ENCODE data around the gene KPNA3. TPM values are rescaled to one million over a fixed set of nuclear protein-coding genes. Genes with fewer than 3 reads are reported as not detected.

The KPNA3 gene
- total RNA-seq, 1 donor from 2014 or later, result 60.0 TPM

GRCh38 chr13:49786401-49787008 is 6.0 kb downstream of the KPNA3 start:
- Histone ChIP-seq H3K27me3 (ENCODE audit: low read depth) (no peaks in the 10 kb centered on the region), H3K9me3 (replicated peaks) (no peaks in the 10 kb centered on the region), H3K36me3 (no peaks in the 10 kb centered on the region), H3K27ac (replicated peaks) (no peak overlapping the region), H3K4me1 (peaks cover 92% of the 10 kb centered on the region), H3K4me3 (no peak overlapping the region)
- no peak for TF ChIP-seq CTCF (IDR thresholded peaks at IDR 0.05; ENCODE audit: borderline replicate concordance)
- intact Hi-C loops (cut with micrococcal nuclease), result no loop called here
- no peak for DNase-seq

- TF ChIP-seq CTCF (IDR thresholded peaks at IDR 0.05; ENCODE audit: borderline replicate concordance), result no peak
- H3K27ac ChIP-seq (replicated peaks), result no peak overlapping the region
- intact Hi-C loops (cut with micrococcal nuclease), result no loop called here
Measured at GRCh38 chr13:49784886-49785570, 7.5 kb downstream of the KPNA3 start.

GRCh38 chr13:49783865-49784264 is 8.6 kb downstream of the KPNA3 start:
- no peak for DNase-seq
- TF ChIP-seq CTCF (IDR thresholded peaks at IDR 0.05; ENCODE audit: borderline replicate concordance), result no peak
- no peaks in the 10 kb centered on the region for H3K36me3 ChIP-seq
- H3K27ac ChIP-seq (replicated peaks), result no peak overlapping the region
- H3K9me3 ChIP-seq (replicated peaks), result no peaks in the 10 kb centered on the region
- H3K4me3 ChIP-seq, result no peak overlapping the region
- peaks cover 76% of the 10 kb centered on the region for H3K4me1 ChIP-seq
- no peaks in the 10 kb centered on the region for H3K27me3 ChIP-seq (ENCODE audit: low read depth)
- intact Hi-C loops (cut with micrococcal nuclease), result no loop called here

More at GRCh38 chr13:49784886-49785570, 7.5 kb downstream of the KPNA3 start:
- Histone ChIP-seq H3K27me3 (ENCODE audit: low read depth) (no peaks in the 10 kb centered on the region), H3K9me3 (replicated peaks) (no peaks in the 10 kb centered on the region), H3K36me3 (no peaks in the 10 kb centered on the region), H3K4me1 (peaks cover 83% of the 10 kb centered on the region), H3K4me3 (no peak overlapping the region)
- DNase-seq, result no peak

- H3K4me1 ChIP-seq, result peaks cover 70% of the 10 kb centered on the region
- no peaks in the 10 kb centered on the region for H3K36me3 ChIP-seq
- no peak overlapping the region for H3K27ac ChIP-seq (replicated peaks)
- DNase-seq, result no peak
- H3K9me3 ChIP-seq (replicated peaks), result no peaks in the 10 kb centered on the region
- H3K27me3 ChIP-seq (ENCODE audit: low read depth), result no peaks in the 10 kb centered on the region
- TF ChIP-seq CTCF (IDR thresholded peaks at IDR 0.05; ENCODE audit: borderline replicate concordance), result no peak
- intact Hi-C loops (cut with micrococcal nuclease), result no loop called here
- H3K4me3 ChIP-seq, result no peak overlapping the region
Measured at GRCh38 chr13:49782784-49783183, 9.7 kb downstream of the KPNA3 start.

GRCh38 chr13:49781806-49782205 is 10.7 kb downstream of the KPNA3 start:
- H3K27me3 ChIP-seq (ENCODE audit: low read depth), result no peaks in the 10 kb centered on the region
- H3K4me3 ChIP-seq, result no peak overlapping the region
- H3K27ac ChIP-seq (replicated peaks), result no peak overlapping the region
- no peak for DNase-seq
- intact Hi-C loops (cut with micrococcal nuclease), result no loop called here
- no peaks in the 10 kb centered on the region for H3K36me3 ChIP-seq
- H3K4me1 ChIP-seq, result peaks cover 67% of the 10 kb centered on the region
- H3K9me3 ChIP-seq (replicated peaks), result no peaks in the 10 kb centered on the region
- TF ChIP-seq CTCF (IDR thresholded peaks at IDR 0.05; ENCODE audit: borderline replicate concordance), result no peak

All from left ventricle myocardium inferior (tissue), 1 donor.